ENCODE measurements around the gene EPG5.
"Not testable (repeated sequence)": the region's sequence is repeated elsewhere in the genome, so short reads cannot be mapped to it uniquely, and the experiment has no call there.

The EPG5 gene

DNA sequence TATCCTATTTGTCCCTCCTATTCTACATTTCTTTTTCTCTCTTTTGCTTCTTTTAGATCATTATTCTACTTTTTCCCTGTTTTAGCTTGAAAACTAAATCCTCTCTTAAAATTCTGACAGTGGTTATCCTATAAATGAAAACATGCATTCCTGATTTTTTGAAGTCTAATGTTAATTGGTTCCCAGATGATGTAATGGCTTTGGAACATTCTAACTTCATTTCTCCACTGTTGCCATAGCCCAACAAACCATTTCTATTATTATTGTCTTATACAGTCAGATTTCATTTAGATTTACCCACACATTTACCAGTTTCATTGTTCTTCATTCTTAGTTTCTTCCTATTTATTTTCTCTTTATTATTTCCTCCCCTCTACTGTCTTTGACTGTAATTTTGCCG lies 105.2 kb downstream of the EPG5 start:
- DNase-seq (ENCODE audit: low read depth) = no peak

DNA sequence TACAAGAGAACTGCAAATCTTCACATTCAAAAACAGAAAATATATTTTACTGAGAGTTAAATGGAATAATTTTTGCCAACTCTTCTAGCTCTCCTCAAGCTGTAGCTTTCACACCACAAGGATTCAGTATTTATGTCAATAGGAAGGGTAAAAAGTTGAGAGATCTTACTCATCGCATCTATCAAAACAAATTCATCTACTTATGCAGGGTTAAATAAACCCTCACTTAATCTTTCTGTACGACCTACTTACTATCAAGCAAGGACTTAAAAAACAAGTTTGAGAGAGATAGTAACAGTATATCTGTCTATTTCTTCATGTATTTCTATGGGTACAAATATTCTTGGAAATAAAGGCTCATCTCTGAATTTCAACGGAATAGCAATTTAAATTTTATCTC lies 106.2 kb downstream of the EPG5 start:
- DNase-seq (ENCODE audit: low read depth) = no peak

DNA sequence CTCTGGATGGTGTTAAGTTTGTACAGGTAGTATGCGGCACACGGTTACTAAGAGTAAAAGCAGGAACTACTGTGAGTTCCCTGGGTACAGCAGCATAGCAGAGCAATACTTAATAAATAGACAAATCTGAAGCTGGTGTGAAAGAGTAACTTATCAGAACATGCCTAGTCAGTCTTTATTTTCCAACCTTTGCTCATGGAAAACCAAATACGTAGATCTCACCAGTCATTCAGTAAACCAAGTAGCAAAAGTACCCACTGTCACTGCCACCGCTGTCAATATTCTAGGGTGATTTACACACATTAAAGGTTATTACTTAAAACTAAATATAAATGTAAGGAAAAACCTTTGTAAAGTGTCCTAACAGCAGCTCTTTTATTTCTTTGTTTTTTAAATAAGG lies 106.6 kb downstream of the EPG5 start:
- DNase-seq (ENCODE audit: low read depth) = no peak

DNA sequence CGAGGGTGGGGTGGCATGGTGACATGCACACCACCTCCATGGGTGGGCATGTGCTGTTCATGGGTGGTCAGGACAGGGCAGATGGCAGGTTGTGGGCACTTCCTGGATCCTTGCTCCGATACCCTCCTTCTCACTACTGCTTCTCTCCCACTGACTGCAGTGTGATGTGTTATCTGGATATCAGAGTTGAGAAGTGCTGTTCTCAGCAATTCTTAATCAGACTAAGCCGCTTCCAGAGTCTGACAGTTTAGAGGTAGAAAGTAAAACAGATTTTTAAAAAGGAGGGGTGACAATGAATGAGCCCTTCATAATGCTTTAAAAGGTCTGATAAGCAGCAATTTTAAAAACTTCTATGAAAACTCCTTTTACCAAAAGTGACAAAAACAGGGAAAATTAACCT lies 107.8 kb downstream of the EPG5 start:
- DNase-seq (ENCODE audit: low read depth) = no peak

DNA sequence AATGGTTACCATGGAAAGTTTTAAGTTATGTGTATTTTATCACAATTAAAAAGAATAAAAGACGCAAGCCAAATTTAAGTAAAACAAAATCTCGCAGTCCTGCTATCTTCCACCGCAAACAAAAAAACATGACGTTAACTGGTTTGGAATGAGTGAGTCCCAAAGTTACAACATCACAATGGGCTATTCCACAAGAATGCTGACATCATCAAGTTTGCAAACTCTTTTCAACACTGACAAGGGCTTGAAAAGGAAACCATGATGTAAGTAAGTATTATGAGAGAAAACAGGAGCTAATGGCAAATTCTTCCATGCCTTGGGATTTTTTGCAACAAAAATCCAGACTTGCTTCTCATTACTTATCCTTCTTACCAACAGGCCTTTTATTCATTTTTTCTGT lies 110.6 kb downstream of the EPG5 start:
- DNase-seq (ENCODE audit: low read depth) = no peak

GRCh38 chr18:45854036-45854586 lies 113.0 kb downstream of the EPG5 start:
- no peak for DNase-seq (ENCODE audit: low read depth)

DNA sequence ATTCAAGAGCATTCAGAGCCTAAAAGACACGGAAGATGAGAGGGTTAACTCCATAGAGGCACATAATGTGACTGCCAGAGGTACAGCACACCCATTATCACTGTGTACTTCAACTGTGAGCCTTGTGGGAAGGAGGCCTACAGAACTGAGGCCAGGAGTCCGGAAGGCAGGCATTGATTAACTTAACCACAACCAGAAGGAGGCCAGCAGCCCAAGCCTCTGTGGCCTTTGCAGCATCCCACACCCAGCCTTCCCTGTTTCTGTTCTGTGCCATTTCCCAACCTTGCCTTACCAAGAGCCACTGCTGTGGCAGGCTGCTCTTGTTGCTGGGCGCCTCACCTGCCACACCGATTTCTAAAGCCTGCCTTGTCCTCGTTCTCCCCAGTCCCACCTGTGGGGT lies 114.5 kb downstream of the EPG5 start:
- no peak for DNase-seq (ENCODE audit: low read depth)

- DNase-seq (ENCODE audit: low read depth) = no peak
Measured at GRCh38 chr18:45851161-45851925, 115.8 kb downstream of the EPG5 start.

DNA sequence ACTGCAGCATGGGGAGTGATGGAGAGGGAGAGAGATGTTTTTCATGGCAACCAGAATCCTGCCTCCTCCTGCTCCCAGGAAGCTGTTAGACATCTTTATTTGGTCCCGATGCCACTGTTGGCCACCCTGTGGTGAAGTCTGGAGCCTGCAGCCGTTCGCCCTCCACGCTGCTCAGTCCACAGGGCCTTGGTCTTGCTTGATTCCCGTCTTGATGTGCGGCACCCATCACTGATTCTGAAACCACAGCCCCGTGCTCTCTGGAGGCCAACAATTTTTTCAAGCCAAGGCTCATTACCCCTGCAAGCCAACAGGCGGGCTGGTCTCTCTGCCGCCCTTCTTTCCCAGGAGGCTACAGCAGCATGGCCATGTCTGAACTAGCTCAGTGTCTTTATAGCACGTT lies 117.1 kb downstream of the EPG5 start:
- DNase-seq (ENCODE audit: low read depth) = no peak

- no peak for DNase-seq (ENCODE audit: low read depth)
Measured at GRCh38 chr18:45849529-45849928, 117.6 kb downstream of the EPG5 start.

DNA sequence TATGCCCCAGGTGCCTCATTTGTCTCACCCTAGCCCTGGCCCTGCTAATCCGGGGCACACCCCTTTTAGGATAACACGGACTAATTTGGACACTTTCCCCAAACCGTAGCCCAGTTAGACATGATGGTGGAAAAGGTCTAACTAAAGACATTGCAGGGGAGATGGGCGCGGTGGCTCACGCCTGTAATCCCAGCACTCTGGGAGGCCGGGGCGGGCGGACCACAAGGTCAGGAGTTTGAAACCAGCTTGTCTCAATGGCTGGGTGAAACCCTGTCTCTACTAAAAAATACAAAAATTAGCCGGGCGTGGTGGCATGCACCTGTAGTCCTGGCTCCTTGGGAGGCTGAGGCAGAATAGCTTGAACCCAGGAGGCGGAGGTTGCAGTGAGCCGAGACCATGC lies 118.5 kb downstream of the EPG5 start:
- not testable (repeated sequence) for DNase-seq (ENCODE audit: low read depth)

GRCh38 chr18:45847119-45847518 lies 120.0 kb downstream of the EPG5 start:
- DNase-seq (ENCODE audit: low read depth) = no peak

GRCh38 chr18:45845410-45845809 lies 121.7 kb downstream of the EPG5 start:
- no peak for DNase-seq (ENCODE audit: low read depth)

DNA sequence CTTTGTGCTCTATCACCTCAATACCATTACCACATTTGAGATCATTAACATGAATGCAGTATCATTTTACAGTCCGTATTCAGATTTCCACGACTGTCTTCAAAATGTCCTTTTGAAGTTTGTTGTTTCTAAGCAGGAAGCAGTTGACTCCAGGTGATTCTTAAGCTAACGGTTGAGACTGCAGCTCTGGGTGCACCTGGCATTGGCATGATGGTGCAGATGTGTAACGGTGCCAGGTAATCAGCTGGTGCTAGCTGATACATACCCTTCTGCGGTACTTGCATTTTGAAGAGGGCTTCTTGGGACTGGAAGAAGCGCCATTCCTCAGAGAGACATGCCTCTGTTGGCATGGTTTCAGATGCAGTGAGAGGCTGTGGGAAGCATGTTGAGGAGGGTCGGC lies 122.2 kb downstream of the EPG5 start:
- no peak for DNase-seq (ENCODE audit: low read depth)

GRCh38 chr18:45843019-45843418 lies 124.1 kb downstream of the EPG5 start:
- no peak for DNase-seq (ENCODE audit: low read depth)

- no peak for DNase-seq (ENCODE audit: low read depth)
Measured at GRCh38 chr18:45841765-45842442, 125.2 kb downstream of the EPG5 start.

DNA sequence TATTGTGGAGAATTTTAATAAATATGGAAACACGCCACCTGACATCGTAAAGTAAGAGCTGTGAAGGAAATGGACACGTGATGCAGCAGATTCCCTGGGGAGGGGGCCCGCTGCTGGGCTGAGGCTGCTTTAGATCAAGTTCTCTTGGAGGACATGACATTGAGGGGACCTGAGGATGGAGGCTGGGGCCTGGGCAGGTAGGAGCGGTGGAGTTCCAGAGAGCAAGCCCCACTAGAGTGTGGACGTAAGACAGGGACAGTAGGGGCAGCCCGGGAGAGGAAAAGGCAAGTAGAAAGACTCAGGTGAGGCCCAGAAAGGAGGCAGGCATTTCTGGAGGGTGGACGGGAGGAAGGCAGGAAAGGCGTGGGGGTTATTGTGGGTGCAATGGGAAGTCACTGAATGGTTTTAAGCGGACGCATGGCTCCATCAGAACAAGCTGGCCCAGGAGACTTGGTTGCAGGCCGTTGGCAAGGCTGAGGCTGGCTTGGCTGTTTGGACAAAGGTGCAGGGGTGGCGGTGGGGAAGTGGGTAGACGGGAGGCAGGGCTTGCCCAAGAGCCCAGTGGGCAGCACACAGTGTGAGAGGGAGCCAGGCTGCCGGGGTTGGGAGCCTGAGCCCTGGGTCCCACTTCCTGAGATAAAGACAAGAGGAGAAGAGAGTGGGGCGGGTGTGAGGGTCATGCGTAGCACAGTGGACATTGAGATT lies 125.9 kb downstream of the EPG5 start:
- DNase-seq (ENCODE audit: low read depth) = no peak

GRCh38 chr18:45839414-45840395 lies 127.4 kb downstream of the EPG5 start:
- DNase-seq (ENCODE audit: low read depth) = no peak

DNA sequence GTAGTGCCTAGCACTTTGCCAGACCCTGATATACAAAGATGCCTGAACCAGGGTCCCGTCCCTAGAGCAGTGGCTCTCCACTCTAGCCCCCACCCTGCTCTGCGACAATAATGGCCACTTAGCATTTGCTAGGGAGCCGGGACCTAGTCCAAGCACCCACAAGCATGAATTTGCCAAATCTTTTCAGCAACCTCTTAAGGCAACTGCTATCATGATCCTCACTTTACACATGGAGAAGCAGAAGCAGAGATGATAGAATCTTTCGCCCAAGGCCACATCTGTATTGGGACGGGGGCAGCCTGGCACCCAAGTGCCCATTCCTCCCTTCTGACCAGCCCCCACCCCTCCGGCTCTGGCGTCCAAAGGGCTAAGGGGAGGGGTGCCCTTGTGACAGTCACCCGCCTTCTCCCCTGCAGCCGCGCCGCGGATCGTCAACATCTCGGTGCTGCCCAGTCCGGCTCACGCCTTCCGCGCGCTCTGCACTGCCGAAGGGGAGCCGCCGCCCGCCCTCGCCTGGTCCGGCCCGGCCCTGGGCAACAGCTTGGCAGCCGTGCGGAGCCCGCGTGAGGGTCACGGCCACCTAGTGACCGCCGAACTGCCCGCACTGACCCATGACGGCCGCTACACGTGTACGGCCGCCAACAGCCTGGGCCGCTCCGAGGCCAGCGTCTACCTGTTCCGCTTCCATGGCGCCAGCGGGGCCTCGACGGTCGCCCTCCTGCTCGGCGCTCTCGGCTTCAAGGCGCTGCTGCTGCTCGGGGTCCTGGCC lies 128.6 kb downstream of the EPG5 start:
- DNase-seq (ENCODE audit: low read depth) = no peak

DNA sequence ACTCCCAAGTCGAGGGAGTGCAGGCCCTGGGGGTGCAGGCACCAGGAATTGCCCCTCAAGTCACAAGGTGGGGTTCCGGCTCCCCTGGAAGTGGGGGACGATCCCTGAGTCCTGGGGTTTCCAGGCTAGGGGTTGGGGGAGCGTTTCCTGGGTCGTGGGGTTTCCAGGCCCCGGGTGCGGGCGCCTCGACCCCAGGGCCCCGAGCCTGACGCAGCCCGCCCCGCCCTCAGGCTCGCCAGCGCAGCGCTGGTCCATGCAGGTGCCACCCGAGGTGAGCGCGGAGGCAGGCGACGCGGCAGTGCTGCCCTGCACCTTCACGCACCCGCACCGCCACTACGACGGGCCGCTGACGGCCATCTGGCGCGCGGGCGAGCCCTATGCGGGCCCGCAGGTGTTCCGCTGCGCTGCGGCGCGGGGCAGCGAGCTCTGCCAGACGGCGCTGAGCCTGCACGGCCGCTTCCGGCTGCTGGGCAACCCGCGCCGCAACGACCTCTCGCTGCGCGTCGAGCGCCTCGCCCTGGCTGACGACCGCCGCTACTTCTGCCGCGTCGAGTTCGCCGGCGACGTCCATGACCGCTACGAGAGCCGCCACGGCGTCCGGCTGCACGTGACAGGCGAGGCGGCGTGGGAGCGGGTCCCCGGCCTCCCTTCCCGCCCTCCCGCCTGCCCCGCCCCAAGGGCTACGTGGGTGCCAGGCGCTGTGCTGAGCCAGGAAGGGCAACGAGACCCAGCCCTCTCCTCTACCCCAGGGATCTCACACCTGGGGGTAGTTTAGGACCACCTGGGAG lies 129.7 kb downstream of the EPG5 start:
- DNase-seq (ENCODE audit: low read depth) = no peak
